K562 (cell line): ENCODE results near the gene CBX4. TPM values are rescaled to one million over a fixed set of nuclear protein-coding genes. Genes with fewer than 3 reads are reported as not detected.

Experiments used
- BRD9 ChIP-seq: fragments of 450-650 bp; IDR thresholded peaks from 2 replicates; pipeline ENCODE4 v1.6.1; 2018; ENCODE audit warnings: low read depth; ENCODE audit not compliant: partially characterized antibody
- CCAR2 ChIP-seq: fragments of 200-400 bp; formaldehyde crosslinking; IDR thresholded peaks from 2 replicates; pipeline ENCODE4 v1.6.1; 2017; ENCODE audit warnings: mild to moderate bottlenecking, low read depth, low read length
- ILF3 ChIP-seq: fragments of 450-650 bp; IDR thresholded peaks from 2 replicates; pipeline ENCODE4 v1.6.1; 2018; ENCODE audit warnings: antibody characterized with exemption, mild to moderate bottlenecking, moderate library complexity, borderline replicate concordance
- MAFF ChIP-seq: IDR thresholded peaks from 2 replicates; pipeline ENCODE4 v1.6.1; 2012; ENCODE audit warnings: low read length, improper control_type of control experiment
- PML ChIP-seq: IDR thresholded peaks from 2 replicates; pipeline ENCODE4 v1.6.1; 2012; ENCODE audit warnings: low read length, inconsistent platforms
- POLR2AphosphoS2 ChIP-seq: IDR thresholded peaks from 2 replicates; pipeline ENCODE4 v1.6.1; 2012; ENCODE audit warnings: low read length, improper control_type of control experiment
- PTTG1 ChIP-seq: fragments of 450-650 bp; IDR thresholded peaks from 2 replicates; pipeline ENCODE4 v1.6.1; 2016; ENCODE audit warnings: low read depth, mild to moderate bottlenecking, missing genetic modification characterization, missing compliant biosample characterization
- RBBP5 ChIP-seq: fragments of 200-600 bp; sonication (generic); IDR thresholded peaks from 2 replicates; pipeline ENCODE4 v1.6.1; 2012; ENCODE audit warnings: borderline replicate concordance, mild to moderate bottlenecking, low read length, control low read depth, inconsistent platforms; ENCODE audit not compliant: insufficient read depth, poor library complexity, severe bottlenecking
- RBM15 ChIP-seq: fragments of 200-400 bp; formaldehyde crosslinking; IDR thresholded peaks from 2 replicates; pipeline ENCODE4 v1.6.1; 2018; ENCODE audit warnings: mild to moderate bottlenecking, low read length, moderate library complexity; ENCODE audit not compliant: insufficient read depth
- RCOR1 ChIP-seq, 2 experiments: IDR thresholded peaks; 2 replicates each; pipeline ENCODE4 v1.6.1; 2012; ENCODE audit warnings: low read depth in 2 of 2, low read length in 2 of 2, borderline replicate concordance in 1 of 2, improper control_type of control experiment in 1 of 2
- RUNX1 ChIP-seq: sonication (generic); IDR thresholded peaks from 2 replicates; pipeline ENCODE4 v1.6.1; 2016; ENCODE audit warnings: antibody characterized with exemption, low read depth
- SMARCB1 ChIP-seq: IDR thresholded peaks from 2 replicates; pipeline ENCODE4 v1.6.1; 2011; ENCODE audit warnings: improper control_type of control experiment, low read depth; ENCODE audit not compliant: insufficient read length
- SRSF1 ChIP-seq: fragments of 200-400 bp; formaldehyde crosslinking; IDR thresholded peaks from 2 replicates; pipeline ENCODE4 v1.6.1; 2017; ENCODE audit warnings: mild to moderate bottlenecking, low read depth, low read length, moderate library complexity
- XRCC5 ChIP-seq: fragments of 200-400 bp; formaldehyde crosslinking; IDR thresholded peaks from 2 replicates; pipeline ENCODE4 v1.6.1; 2017; ENCODE audit warnings: low read depth, mild to moderate bottlenecking, low read length
- ZKSCAN3 ChIP-seq: fragments of 250-450 bp; sonication (Bioruptor Pico); IDR thresholded peaks from 2 replicates; pipeline ENCODE4 v1.4.0; 2020
- ZNF134 ChIP-seq: fragments of 250-450 bp; sonication (Bioruptor Pico); conservative IDR thresholded peaks from 2 replicates; pipeline ENCODE4 v1.4.0; 2020
- ZNF174 ChIP-seq: fragments of 250-450 bp; sonication (Bioruptor Pico); IDR thresholded peaks from 2 replicates; pipeline ENCODE4 v1.4.0; 2020; ENCODE audit warnings: mild to moderate bottlenecking
- ZNF384 ChIP-seq: IDR thresholded peaks from 2 replicates; pipeline ENCODE4 v1.6.1; 2012; ENCODE audit warnings: low read depth, low read length, improper control_type of control experiment
- ZNF561 ChIP-seq: fragments of 450-650 bp; formaldehyde crosslinking; conservative IDR thresholded peaks from 2 replicates; pipeline ENCODE4 v1.4.0; 2020; ENCODE audit warnings: mild to moderate bottlenecking, moderate library complexity
- ZSCAN32 ChIP-seq: fragments of 450-650 bp; formaldehyde crosslinking; IDR thresholded peaks from 2 replicates; pipeline ENCODE4 v1.4.0; 2020; ENCODE audit warnings: mild to moderate bottlenecking, moderate library complexity
- polyA plus RNA-seq, 8 experiments: library from polyadenylated mRNA; depleted of rRNA in 4 of 8; stranded (reverse) in 5 of 8; unstranded in 3 of 8; fragments of >200 nt; fragmentation: Nextera tagmentation in 2 of 8; fragmentation: Illumina TruSeq in 1 of 8; extraction: Ambion mirVana in 2 of 8; extraction: Trizol in 1 of 8; gene quantifications; 2 replicates each; pipeline versions ENCODE4 v1.2.1 to v1.2.3, GENCODE V29; 2011 to 2014; ENCODE audit warnings: inconsistent platforms in 1 of 8, missing spikeins in 1 of 8
- total RNA-seq, 7 experiments: library from RNA; depleted of rRNA in 6 of 7; stranded (reverse); fragments of >200 nt in 6 of 7; fragmentation: Illumina TruSeq in 2 of 7; extraction: Trizol in 2 of 7; gene quantifications; 2 replicates each; pipeline versions ENCODE4 v1.2.1 to v1.2.3, GENCODE V29; 2011 to 2021; ENCODE audit warnings: low replicate concordance in 1 of 7
- TF ChIP-seq, protein P1 (sequence below), 2 experiments: IDR thresholded peaks in 1 of 2; conservative IDR thresholded peaks in 1 of 2; 2 replicates each; pipeline ENCODE4 v1.6.1; 2016; ENCODE audit warnings: low read depth in 2 of 2, mild to moderate bottlenecking in 1 of 2, missing compliant biosample characterization in 1 of 2, missing genetic modification characterization in 1 of 2, moderate library complexity in 1 of 2
- TF ChIP-seq, protein P2 (sequence below): sonication (generic); IDR thresholded peaks from 2 replicates; pipeline ENCODE4 v1.6.1; 2016

Gene CBX4
- total and polyA plus RNA-seq, 9 of the 15 experiments (the other 6 are each of a cell fraction or from before 2014, with no cell fraction given) = 0.98 to 50.5 (median 10.0) TPM

DNA sequence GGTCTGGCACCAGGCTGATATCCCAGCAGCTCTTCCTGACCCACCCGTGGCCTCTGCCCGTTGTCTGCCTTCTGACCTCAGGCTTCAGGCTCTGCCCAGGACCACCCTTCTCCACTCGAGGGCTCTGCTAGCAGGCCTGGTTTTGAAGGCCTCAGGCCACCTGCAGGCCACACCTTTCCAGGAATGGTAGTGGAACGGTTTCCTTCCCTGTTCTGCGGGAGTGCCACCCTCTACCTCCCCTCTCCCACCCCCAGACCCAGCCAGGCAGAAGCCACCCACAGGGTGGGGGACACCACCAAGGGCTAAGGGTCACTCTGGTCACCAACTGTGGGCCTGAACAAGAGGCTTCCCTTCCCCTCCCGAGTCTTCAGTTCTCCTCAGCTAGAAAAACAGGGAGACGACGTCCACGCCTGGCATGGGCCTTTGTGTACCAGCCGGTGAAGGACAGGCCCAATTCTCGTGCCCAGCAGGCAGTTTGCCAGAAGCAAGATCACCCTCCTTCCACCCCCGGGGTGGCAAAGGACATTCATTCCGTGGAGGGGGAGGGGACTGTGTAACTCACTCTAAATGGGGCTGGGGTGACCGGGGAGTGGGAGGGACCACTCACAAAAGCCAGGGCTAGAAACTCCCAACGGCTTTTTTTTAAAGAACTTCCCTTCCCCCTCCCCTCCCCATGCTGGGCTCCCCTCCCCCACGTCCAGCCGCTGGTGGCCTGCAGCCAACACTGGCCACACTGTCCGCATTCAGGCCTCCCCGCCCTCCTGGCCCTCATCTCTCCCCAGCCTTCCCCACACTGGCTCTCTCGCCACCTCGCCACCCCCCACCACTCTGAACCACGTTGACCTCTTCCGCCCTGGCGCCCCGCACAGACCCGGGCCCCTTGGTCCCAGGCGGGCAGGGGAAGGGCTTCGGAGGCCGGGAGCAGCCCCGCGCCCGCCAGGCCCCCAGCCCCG is 7.7 kb downstream of the CBX4 start (continued):
- TF ChIP-seq ZKSCAN3 (CRISPR knock-in tag) (no peak), POLR2AphosphoS2 (no peak), ILF3 (no peak), RBBP5 (no peak), ZNF384 (peak; percentile 92), RUNX1 (no peak; the same call in 1 of the 2 replicates), PML (no peak), RCOR1 (IDR thresholded peaks at IDR 0.05; ENCODE audit: borderline replicate concordance in 1 of 2, low read depth in 2 of 2, low read length in 2 of 2) (peak in 1 of 2 experiments; percentile 78; a peak in 2 of 4 replicates), RBM15 (no peak), CCAR2 (no peak), SMARCB1 (no peak), XRCC5 (no peak), ZNF561 (CRISPR knock-in tag) (no peak), MAFF (no peak), ZNF174 (CRISPR knock-in tag) (no peak), SRSF1 (no peak), PTTG1 (tag) (0 out of 2 replicates have a peak, but pooled peaks have one; percentile 36), ZNF134 (CRISPR knock-in tag) (no peak), ZSCAN32 (no peak), BRD9 (peak; percentile 73)
- TF ChIP-seq, protein P1, sequence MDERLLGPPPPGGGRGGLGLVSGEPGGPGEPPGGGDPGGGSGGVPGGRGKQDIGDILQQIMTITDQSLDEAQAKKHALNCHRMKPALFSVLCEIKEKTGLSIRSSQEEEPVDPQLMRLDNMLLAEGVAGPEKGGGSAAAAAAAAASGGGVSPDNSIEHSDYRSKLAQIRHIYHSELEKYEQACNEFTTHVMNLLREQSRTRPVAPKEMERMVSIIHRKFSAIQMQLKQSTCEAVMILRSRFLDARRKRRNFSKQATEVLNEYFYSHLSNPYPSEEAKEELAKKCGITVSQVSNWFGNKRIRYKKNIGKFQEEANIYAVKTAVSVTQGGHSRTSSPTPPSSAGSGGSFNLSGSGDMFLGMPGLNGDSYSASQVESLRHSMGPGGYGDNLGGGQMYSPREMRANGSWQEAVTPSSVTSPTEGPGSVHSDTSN (CRISPR knock-in tag; IDR thresholded peaks at IDR 0.05; ENCODE audit: low read depth) = no peak
- TF ChIP-seq, protein P1 (tag; conservative IDR thresholded peaks at IDR 0.05; ENCODE audit: low read depth) = no peak
- TF ChIP-seq, protein P2, sequence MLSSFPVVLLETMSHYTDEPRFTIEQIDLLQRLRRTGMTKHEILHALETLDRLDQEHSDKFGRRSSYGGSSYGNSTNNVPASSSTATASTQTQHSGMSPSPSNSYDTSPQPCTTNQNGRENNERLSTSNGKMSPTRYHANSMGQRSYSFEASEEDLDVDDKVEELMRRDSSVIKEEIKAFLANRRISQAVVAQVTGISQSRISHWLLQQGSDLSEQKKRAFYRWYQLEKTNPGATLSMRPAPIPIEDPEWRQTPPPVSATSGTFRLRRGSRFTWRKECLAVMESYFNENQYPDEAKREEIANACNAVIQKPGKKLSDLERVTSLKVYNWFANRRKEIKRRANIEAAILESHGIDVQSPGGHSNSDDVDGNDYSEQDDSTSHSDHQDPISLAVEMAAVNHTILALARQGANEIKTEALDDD = no peak
